Eye (tissue), 1 donor: Measurements from ENCODE around the gene SAAL1.
A peak's percentile ranks its signal among the peaks of the same experiment; 100 is the strongest.

ENCODE experiments used
- DNase-seq: peaks from one replicate; pipeline ENCODE4 v3.0.0-alpha.2; 2015

Gene SAAL1

GRCh38 chr11:18080451-18080850, 25.4 kb downstream of the SAAL1 start:
- DNase-seq, result no peak

- no peak for DNase-seq
These were observed 27.0 kb downstream of the SAAL1 start for GRCh38 chr11:18078909-18079308.

GRCh38 chr11:18075444-18075843, 30.4 kb downstream of the SAAL1 start:
- DNase-seq, result no peak

- no peak for DNase-seq
These were observed 34.7 kb downstream of the SAAL1 start for GRCh38 chr11:18071098-18071705.

- no peak for DNase-seq
These were observed 38.5 kb downstream of the SAAL1 start for GRCh38 chr11:18067372-18067771.

GRCh38 chr11:18066626-18067025, 39.3 kb downstream of the SAAL1 start:
- no peak for DNase-seq

- no peak for DNase-seq
These were observed 40.3 kb downstream of the SAAL1 start for GRCh38 chr11:18065572-18065971.

GRCh38 chr11:18064450-18065054, 41.3 kb downstream of the SAAL1 start:
- DNase-seq, result no peak

GRCh38 chr11:18063862-18064434, 41.9 kb downstream of the SAAL1 start:
- no peak for DNase-seq

- DNase-seq, result no peak
These were observed 42.8 kb downstream of the SAAL1 start for GRCh38 chr11:18063125-18063524.

- DNase-seq, result no peak
These were observed 44.5 kb downstream of the SAAL1 start for GRCh38 chr11:18061351-18061750.

GRCh38 chr11:18056561-18057181, 49.2 kb downstream of the SAAL1 start:
- no peak for DNase-seq

GRCh38 chr11:18054511-18055103, 51.3 kb downstream of the SAAL1 start:
- peak; percentile 3 for DNase-seq

- DNase-seq, result no peak
These were observed 55.0 kb downstream of the SAAL1 start for GRCh38 chr11:18050848-18051247.

GRCh38 chr11:18046116-18046777, 59.6 kb downstream of the SAAL1 start, which contains the start of gene TPH1:
Gene TPH1, minus strand, starts transcription at chr11:18046269. Its CDS starts 5,507 bp downstream, at chr11:18040762.
- peak; percentile 67 for DNase-seq

- DNase-seq, result no peak
These were observed 69.4 kb downstream of the SAAL1 start for GRCh38 chr11:18036456-18036855.
